Frontal cortex (tissue), 4 donors: ENCODE measurements around the gene RRP36. TPM values are rescaled to one million over a fixed set of nuclear protein-coding genes. Genes with fewer than 3 reads are reported as not detected.

Source experiments
- DNase-seq, 2 donors: peaks; one replicate each; pipeline ENCODE4 v3.0.0; 2012; ENCODE audit warnings: low spot score in 2 of 2
- FAIRE-seq: peaks from 2 replicates; lab custom pipeline; 2012; peaks lifted over from hg19 to GRCh38; lab: Jason Lieb, UNC
- total RNA-seq: library from RNA; depleted of rRNA; stranded (reverse); fragments of >200 nt; gene quantifications from one replicate; pipeline ENCODE4 v1.2.3, GENCODE V29; 2014
- donor health status: control.
- donor health status: control.
- donor health status: control.

The RRP36 gene
- total RNA-seq, 1 donor from 2014 or later, result 60.3 TPM

DNA sequence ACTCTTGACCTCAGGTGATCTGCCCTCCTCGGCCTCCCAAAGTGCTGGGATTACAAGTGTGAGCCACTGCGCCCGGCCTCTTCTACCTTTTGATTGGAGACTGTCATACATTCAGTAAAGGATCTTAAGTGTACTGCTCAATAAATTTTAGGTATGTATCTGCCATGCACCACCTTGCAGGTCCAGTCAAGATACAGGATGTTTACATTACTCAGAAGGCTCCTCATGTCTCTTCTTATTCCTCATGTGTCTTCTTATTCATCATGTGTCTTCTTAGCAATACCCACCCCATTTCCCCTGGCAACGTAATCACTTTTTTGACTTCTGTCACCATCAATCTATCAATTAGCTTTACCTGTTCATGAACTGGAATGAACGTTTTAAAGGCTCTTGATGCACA, 15.6 kb upstream of the RRP36 start:
- DNase-seq (no peak), FAIRE-seq (no peak)

DNA sequence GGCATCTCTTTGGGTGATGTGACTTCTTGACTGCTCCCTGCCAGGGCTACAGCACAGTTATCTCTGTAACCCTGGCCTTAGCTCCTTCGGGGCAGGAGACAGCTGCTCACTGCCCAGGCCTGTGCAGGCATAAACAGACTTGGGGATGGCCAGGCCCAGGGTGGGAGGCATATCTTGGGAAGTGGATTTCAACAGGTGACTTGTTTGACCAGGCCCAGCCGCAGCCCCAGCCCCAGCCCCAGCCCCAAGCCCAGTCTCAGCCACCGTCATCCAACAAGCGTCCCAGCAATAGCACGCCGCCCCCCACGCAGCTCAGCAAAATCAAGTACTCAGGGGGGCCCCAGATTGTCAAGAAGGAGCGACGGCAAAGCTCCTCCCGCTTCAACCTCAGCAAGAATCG, 15.2 kb upstream of the RRP36 start:
- no peak for FAIRE-seq
- DNase-seq, result no peak

DNA sequence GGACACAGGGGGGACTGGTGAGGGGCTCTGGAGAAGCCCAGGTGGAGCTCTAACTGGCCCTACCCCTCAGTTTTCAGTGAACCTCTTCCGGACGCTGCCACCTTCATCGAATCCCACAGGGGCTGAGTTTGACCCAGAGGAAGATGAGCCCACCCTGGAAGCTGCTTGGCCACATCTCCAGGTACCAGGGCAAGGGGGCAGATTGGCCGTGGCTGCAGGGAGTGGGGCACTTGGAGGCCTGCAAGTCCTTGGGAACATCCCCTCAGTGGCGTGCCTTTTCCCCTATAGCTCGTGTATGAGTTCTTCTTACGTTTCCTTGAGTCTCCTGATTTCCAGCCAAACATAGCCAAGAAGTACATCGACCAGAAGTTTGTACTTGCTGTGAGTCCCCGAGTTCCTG, 14.3 kb upstream of the RRP36 start:
- FAIRE-seq, result no peak
- DNase-seq, result no peak

DNA sequence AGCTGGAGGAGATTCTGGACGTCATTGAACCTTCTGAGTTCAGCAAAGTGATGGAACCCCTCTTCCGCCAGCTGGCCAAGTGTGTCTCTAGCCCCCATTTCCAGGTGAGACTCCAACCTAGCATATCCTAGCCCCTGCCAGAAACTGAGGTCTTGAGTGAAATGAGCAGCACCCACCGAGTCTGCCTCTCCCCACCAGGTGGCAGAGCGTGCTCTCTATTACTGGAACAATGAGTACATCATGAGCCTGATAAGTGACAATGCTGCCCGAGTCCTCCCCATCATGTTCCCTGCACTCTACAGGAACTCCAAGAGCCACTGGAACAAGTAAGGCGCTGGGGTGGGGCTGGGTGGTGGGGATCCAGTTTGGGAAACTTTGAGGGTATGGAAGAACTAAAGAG, 12.3 kb upstream of the RRP36 start:
- DNase-seq (no peak), FAIRE-seq (no peak)

DNA sequence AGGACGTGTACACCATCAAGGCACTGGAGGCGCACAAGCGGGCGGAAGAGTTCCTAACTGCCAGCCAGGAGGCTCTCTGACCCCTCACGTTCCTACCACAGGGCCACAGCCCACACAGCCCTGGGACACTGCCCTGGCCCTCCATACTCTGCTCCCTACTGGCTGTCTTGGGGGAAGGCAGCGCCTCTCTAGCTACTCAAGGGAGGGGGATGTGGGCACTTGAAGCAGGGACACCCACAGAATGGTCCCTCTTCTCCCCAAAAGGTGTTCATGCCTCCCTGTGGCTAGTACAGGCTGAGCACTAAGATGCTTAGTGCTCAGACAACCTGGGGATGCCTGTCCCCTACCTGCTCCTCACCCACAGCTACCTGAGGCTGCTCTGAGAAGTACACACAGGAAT, 10.2 kb upstream of the RRP36 start:
- FAIRE-seq (no peak), DNase-seq (no peak)

DNA sequence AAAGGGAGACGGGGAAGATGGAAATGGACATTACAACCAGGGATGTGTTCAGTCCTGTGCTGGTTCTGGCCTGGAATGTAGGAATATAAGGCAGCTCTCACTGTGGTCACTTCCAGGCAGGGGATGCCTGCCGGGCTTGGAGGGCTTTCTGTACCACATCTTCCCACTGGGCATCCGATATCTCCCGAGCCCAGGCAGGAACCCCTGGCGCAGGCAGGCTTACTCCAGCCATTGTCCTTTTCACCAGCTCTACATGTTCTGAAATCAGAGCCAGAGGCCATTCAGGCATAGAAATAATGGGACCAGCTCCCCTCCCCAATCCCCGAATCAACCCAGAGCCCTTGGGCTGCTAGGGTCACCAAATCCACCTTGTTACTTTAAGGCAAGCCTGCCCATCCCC, 9.1 kb upstream of the RRP36 start:
- DNase-seq, result no peak
- no peak for FAIRE-seq

DNA sequence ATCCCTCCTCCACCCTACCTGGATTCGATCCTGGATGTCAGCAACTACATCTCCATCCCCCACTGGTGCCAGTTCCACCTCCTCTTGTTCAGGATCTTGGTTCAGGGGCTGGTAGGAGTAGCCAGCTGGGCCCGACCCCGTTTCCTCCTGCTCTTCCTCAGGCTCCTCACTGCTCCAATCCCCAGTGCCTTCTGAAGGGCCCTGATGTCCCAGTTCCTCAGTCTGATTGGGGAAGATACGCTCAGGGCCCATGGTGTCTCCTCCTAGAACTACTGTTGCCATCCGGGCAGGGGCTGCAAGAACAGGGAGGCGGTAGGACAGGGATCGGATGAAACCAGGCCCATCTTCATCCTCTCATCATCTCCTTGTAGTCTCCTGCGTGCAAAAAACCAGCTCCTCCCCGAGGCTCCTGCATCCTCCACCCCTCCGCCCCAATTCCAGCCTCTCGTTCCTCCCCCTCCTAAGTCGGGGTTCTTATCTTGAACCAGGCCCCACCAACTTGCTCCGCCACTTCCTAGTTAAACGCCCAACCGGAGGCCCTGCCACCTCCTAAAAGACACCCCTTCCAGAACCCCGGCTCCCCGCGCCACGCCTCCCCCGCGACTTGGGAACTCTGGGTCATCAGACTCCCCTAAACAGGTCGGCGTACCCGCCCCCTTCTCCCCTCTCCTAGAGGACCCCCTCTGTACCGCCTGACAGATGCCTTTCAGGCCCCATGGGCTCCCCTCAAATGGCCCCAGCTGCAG, 8.2 kb upstream of the RRP36 start:
- no peak for DNase-seq
- no peak for FAIRE-seq

DNA sequence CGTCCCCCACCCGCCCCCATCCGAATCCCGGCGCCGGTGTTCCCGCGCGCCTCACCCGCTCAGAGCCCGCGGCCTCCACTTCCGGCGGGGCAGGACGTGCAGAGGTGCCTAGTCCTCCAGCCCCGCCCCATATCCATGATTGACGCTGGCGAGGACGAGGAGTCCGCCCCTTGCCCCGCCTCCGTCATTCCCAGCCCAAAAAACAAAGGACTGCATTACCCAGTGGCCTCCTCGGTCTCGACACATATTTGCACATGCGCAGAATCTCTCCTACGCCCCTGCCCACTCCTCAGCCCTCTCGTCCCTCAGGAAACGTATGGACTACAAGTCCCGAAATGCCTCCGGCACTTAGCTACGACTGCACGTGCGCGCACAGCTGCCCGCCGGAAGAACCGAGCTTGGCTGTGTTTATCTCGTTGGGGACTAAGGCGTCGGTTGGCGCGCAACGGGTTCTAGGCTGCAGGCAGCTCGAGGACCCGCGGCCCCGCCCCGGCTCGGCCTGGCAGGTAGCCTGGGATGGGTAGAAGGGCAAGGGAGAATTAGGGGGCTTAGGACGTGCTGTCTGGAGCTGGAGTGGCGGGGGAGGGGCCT, 7.5 kb upstream of the RRP36 start, which contains the start of the genes KLHDC3 and MEA1:
Gene KLHDC3, plus strand, starts transcription at position 407 of the 591 bp plus-strand sequence. CDS start 2,944 bp downstream, outside the sequence.
Gene MEA1, minus strand, starts transcription at position 104 of the 591 bp plus-strand sequence. CDS start 133 bp downstream, outside the sequence.
- peak; percentile 81 for FAIRE-seq
- peak; percentile 97 to 99 for DNase-seq

DNA sequence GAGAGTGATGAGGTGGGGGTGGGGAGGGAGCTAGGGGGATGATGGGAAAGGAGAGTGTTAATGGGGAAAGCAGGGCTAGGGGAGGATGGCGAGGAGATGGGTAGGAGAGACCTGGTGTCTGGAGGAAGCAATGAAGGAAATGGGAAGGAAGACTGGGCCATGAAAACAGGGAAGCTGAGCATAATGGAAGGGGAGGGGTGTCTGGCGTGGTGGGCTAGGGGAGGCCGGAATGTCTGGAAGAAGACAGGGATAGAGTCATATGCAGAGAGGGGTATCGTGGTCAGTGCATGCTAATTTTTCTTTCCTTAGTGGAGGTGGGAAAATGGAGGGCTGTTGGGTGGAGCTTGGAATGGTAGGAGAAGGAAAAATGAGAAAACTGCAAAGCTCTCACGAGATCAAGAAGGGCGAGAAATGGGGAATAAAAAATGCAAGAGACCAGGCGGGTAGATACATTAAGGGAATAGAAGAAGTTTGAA, 7.0 kb upstream of the RRP36 start:
- no peak for DNase-seq

DNA sequence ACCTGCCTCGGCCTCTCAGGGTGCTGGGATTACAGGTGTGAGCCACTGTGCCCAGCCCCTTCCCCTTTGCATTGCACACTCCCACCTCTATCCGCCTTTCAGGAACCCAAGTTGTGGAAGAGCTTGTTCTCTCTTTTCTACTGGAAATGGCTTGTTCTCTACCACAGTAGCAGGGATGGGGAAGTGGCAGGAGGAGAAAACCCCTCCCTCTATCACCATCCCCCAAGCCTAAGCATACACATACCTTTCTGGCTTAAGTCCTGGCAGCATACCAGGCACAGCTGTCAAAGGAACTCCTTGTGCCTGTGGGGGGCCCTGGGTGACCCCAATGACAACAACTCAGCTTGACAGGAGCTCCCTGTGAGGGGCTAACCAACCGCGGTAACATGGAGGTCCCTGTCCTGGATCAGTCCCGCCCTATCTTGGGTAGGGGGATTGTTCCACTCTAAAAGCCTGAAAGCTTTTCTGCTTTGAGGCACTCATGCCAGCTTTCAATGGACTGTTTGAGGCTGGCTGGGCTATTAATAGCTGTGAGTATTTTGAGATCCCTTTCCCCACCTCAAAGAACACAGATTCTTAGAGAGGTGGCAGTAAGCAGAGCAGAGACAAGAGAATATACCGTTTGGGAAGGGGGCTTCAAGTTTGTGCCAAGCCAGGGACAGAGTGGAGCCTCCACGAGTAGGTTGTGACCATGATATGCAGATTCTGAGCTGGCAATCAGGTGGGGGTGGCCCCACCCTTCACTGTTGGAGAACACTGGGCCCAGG, 5.1 kb upstream of the RRP36 start:
- no peak for FAIRE-seq

More for the DNA sequence above, 7.0 kb upstream of the RRP36 start:
- no peak for FAIRE-seq

DNA sequence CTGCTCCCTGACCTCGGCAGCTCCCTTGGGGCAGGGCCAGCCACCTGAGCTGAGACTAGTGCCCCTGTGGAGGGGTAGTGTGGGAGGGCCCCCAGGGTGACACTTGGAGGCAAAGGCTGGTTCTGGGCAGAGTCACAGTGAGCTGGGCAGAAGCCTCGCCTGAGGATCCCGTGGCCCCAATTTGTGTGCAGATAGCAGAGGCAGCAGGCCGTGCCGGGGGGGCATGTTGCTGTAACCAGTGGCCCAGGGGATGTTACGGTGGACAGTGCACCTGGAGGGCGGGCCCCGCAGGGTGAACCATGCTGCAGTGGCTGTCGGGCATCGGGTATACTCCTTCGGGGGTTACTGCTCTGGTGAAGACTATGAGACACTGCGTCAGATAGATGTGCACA, 4.5 kb upstream of the RRP36 start:
- FAIRE-seq (no peak), DNase-seq (no peak)

More for the DNA sequence above, 5.1 kb upstream of the RRP36 start:
- no peak for DNase-seq

DNA sequence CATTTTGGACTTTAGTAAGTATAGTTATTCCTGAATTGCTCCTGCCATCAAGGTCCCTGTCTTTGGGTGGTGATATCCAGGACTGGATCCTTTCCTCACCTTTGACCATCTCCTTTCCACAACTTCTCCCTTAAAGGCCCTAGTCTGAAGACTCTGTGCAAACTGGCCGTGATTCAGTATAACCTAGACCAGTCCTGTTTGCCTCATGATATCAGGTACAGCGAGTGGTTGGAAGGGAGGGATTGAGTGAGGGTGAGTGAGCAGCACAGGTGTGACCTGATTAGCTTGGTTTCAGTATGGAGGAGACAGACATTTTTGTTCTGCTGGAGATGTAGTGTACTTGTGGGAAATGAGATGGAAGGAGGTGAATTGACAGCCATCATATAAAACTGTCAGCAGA, 2.3 kb upstream of the RRP36 start:
- FAIRE-seq, result no peak
- DNase-seq, result no peak

DNA sequence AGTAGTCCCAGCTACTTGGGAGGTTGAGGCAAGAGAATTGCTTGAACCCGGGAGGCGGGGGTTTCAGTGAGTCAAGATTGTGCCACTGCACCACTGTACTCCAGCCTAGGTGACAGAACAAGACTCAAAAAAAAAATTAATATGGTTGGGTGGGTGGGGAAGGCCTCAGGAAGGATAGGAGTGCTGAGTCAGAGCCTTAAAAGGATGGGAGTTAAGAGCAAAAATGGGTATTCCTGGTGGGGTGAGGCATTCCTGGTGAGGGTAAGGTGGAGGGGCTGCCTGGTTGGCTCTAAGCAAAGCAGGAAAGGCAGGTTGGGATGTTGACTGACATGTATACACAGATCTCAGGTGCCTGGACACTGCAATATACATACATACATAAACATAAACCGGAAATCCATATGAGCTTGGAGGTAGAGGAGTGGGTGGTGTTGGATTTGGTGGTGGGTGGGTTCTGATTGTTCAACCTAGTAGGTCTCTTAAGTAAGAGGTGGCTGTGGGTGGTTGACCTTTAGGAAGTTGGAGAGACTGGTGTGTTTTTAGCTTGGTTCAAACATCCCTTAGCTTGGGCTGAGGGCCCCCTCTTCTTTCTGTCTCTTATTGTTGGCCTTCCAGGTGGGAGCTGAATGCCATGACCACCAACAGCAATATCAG, 1.2 kb upstream of the RRP36 start:
- DNase-seq (no peak), FAIRE-seq (no peak)

DNA sequence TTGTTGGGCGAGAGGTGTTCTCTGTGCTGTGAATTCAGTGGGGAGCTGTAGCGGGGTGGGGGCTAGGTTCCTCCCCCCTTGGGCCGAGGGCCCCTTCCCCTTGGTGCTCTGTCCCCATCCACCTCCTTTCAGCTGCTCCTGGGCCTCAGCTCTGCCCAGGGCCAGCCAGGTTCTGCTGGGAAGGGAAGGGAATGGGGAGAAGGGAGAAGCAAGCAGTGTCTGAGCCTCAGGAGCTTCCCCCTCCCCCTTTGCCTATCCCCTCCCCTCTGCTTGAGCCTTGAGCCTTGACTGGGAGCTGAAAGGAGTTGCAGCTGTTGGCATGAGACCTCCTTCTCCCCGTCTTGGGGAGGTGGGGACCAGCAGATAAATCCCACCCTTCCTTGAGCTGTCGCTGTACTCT, 576 bp upstream of the RRP36 start:
- DNase-seq, result no peak
- FAIRE-seq, result no peak

DNA sequence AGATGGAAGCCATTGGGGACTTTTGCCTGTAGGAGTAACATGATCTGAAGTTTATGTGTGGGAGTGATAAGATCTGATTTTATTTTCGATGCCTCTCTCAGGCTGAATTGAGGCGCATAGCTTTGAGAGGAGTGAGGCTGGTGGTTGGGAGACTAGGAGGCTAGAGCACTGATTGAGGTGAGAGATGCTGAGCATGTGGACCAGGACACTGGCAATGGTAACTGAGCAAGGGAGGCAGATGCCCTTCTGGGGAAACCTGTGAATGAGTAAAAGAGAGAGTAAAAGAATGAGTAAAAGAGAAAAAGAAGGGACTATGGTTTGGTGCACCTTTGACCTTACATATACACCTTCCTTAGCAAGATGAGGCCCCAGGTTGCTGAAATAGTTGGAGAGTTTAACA, 3.0 kb downstream of the RRP36 start:
- DNase-seq (no peak), FAIRE-seq (no peak)

DNA sequence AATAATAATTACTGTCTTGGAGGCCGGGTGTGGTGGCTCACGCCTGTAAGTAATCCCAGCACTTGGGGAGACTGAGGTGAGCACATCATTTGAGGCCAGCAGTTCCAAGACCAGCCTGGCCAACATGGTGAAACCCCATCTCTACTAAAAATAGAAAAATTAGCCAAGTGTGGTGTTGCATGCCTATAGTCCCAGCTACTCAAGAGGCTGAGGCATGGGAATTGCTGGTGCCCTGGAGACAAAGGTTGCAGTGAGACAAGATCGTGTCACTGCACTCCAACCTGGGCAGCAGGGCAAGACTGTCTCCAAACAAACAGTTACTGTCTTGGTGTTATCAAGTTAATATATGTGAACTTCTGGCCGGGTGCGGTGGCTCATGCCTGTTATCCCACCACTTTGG, 4.9 kb downstream of the RRP36 start:
- no peak for FAIRE-seq
- DNase-seq, result no peak

DNA sequence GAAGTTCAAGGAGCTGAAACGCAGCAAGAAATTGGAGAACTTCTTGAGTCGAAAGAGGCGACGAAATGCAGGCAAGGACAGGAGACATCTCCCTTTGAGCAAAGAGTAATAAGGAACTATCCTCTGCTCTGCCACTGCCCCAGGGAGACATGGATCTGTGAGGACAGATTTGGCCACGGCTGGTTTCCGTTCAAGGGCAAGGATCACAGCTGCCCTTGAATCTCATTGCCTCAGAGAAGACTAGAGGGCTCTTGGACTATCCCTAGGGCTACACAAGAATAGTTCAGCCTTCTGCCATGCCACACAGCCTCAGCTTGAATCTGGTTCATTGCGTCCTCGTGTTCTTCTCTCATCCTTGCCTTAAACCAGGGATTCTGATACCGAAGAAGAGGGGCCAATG, 7.7 kb downstream of the RRP36 start:
- DNase-seq, result no peak
- FAIRE-seq, result no peak

DNA sequence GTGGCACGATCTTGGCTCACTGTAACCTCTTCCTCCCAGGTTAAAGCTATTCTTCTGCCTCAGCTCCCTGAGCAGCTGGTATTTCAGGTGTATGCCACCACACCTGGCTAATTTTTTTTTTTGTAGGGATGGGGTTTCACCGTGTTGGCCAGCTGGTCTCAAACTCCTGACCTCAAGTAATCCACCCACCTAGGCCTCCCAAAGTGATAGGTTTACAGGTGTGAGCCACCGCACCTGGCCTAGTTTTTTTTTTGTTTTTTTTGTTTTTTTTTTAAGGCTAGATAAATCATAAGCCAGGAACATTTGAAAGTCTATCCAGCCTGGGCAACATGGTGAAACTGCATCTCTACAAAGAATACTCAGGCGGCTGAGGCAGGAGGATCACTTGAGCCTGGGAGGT, 10.9 kb downstream of the RRP36 start:
- no peak for FAIRE-seq

DNA sequence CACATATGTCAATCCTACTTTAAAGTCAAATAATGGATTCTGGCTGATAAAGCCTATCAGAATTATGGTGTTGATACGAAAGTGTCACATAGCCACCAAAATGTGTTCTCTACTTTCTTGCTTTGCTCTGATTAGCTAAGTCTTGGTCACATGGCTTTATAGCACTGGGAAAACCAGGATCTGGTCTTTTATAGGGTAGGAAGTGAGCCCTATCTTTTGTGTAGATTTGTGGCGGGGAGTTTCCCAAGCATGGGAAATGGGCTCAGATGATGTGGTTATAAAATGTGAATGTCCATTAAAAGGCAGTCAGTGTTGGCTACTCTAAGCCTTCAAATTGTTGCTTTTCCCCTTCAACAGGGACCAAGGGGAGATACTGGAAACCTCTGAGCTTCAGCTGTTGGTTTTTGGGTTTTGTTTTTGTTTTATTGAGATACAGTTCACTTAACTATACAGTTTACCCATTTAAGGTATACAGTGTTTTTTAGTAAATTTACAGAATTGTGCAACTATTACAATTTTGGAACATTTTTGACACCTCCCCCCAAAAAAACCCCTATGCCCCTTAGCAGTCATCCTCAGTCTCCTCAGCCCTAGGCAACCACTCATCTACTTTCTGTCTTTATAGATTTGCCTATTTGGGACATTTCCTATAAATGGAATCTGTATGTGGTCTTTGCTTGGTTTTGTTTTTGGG, 12.2 kb downstream of the RRP36 start:
- FAIRE-seq (no peak), DNase-seq (no peak)

More for the DNA sequence above, 10.9 kb downstream of the RRP36 start:
- no peak for DNase-seq

DNA sequence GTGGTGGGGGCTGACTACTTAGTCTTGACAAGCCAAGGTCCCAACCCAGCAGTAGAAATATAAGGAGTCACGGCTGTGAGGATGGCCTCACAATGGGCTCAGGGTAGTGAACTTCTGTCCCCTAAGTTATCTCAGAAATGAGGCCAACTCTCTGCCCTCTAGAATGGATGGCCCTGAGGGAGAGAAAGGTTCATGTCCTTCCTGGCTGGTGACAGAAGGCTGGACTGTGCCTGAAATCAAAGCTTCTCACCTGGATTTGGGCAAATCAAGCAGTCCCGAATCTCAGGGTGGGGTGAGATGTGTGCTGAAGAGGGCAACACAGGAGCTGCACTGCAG, 12.7 kb downstream of the RRP36 start:
- DNase-seq (no peak), FAIRE-seq (no peak)
